Measurements from ENCODE around the gene ZDHHC16.

DNA sequence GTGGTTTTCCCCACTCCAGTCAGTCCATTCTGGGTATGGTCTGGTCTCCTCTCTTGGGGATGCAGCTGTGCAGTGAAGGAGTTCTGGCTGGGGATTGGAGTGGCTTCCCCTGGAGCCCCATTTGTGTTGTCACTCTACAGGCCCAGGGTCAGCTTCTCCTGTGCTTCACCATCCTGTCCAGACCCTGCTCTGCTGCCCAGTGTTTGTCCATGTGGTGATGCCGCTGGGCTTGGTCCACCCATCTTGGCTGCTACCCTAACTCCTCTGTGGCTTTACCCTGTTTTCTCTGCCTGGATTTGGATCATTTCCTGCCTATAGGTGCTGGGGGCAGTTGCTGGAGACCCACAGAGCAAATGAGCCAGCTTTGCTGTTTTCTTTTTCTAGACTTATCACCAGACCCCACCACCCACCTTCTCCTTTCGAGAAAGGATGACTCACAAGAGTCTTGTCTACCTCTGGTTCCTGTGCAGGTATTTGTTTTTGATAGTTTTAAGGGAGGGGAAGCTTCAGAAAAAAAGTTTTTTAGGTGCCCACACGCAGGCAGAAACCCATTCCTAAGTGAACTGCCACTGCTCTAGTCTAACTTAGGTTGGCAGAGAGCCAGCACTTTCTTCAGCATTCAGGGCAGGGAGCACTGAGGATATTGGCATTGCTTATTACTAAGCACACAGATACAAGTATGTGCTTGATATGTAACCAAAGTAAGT, 8.5 kb downstream of the ZDHHC16 start:
- TF ChIP-seq, protein P1, sequence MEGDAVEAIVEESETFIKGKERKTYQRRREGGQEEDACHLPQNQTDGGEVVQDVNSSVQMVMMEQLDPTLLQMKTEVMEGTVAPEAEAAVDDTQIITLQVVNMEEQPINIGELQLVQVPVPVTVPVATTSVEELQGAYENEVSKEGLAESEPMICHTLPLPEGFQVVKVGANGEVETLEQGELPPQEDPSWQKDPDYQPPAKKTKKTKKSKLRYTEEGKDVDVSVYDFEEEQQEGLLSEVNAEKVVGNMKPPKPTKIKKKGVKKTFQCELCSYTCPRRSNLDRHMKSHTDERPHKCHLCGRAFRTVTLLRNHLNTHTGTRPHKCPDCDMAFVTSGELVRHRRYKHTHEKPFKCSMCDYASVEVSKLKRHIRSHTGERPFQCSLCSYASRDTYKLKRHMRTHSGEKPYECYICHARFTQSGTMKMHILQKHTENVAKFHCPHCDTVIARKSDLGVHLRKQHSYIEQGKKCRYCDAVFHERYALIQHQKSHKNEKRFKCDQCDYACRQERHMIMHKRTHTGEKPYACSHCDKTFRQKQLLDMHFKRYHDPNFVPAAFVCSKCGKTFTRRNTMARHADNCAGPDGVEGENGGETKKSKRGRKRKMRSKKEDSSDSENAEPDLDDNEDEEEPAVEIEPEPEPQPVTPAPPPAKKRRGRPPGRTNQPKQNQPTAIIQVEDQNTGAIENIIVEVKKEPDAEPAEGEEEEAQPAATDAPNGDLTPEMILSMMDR (conservative IDR thresholded peaks at IDR 0.05; ENCODE audit: low read length), result no peak
- no peak for TF ChIP-seq EZH2phosphoT487 (IDR thresholded peaks at IDR 0.05; ENCODE audit: borderline replicate concordance, low read depth, low read length)

All from OCI-LY7 (cell line).